ENCODE data around the gene VAMP5.
A peak's percentile ranks its signal among the peaks of the same experiment; 100 is the strongest.
"Not testable (repeated sequence)": the region's sequence is repeated elsewhere in the genome, so short reads cannot be mapped to it uniquely, and the experiment has no call there.

Gene VAMP5

DNA sequence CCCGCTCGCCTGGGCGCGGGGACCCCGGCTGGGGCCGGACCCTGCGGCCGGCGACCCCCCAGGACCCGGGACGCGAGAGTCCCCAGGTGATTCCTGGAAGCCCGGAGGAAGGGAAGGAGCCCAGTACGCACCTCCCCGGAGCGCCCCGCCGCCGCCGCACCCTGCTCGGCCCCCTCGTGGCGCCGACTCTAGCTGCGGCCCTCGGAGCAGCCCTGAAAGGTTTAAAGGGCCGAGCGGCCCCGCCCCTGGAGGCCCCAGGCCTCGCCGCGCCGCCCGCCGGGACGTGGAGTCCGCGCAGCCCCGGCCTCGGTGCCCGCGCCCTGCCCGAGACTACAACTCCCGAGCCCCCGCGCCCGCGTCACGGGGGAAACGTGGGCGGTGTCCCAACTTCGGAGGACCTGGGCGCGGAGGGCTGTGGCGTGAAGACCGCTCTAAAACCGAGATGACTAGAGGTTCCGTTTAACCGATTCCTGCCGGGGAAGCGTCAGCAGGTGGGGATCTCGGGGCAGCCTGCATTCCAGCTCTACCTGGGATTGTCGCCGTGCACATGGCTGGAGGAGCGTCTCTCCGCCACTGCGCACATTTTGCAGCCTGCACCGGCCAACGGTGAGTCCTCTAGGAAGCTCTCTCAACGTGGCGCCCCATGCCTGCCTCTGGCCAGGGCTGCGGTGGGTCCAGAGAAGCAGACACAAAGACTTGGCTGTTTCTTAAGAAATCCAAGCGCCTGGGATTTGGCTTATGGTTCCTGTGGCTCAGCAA is 18.4 kb downstream of the VAMP5 start, which contains the start of gene TMEM150A:
Gene TMEM150A (minus strand): TSS at position 223 of the 759 bp plus-strand sequence. CDS start 750 bp downstream, outside the sequence.
- H3K4me3 ChIP-seq (replicated peaks in 1 of 2; ENCODE audit: low read depth in 2 of 2, low read length in 2 of 2) = peak within 1 kb of the TSS; percentile 91 to 92
- peak; percentile 87 to 94 for DNase-seq (ENCODE audit: low read depth in 2 of 2)
- TF ChIP-seq, protein P1, sequence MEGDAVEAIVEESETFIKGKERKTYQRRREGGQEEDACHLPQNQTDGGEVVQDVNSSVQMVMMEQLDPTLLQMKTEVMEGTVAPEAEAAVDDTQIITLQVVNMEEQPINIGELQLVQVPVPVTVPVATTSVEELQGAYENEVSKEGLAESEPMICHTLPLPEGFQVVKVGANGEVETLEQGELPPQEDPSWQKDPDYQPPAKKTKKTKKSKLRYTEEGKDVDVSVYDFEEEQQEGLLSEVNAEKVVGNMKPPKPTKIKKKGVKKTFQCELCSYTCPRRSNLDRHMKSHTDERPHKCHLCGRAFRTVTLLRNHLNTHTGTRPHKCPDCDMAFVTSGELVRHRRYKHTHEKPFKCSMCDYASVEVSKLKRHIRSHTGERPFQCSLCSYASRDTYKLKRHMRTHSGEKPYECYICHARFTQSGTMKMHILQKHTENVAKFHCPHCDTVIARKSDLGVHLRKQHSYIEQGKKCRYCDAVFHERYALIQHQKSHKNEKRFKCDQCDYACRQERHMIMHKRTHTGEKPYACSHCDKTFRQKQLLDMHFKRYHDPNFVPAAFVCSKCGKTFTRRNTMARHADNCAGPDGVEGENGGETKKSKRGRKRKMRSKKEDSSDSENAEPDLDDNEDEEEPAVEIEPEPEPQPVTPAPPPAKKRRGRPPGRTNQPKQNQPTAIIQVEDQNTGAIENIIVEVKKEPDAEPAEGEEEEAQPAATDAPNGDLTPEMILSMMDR (IDR thresholded peaks at IDR 0.05; ENCODE audit: low read depth, low read length) = no peak

GRCh38 chr2:85604133-85604444 is 19.9 kb downstream of the VAMP5 start:
- H3K4me3 ChIP-seq (replicated peaks in 1 of 2; ENCODE audit: low read depth in 2 of 2, low read length in 2 of 2) = peak overlapping the region in 1 of 2 donors; percentile 24
- not testable (repeated sequence) for DNase-seq (ENCODE audit: low read depth in 2 of 2)

DNA sequence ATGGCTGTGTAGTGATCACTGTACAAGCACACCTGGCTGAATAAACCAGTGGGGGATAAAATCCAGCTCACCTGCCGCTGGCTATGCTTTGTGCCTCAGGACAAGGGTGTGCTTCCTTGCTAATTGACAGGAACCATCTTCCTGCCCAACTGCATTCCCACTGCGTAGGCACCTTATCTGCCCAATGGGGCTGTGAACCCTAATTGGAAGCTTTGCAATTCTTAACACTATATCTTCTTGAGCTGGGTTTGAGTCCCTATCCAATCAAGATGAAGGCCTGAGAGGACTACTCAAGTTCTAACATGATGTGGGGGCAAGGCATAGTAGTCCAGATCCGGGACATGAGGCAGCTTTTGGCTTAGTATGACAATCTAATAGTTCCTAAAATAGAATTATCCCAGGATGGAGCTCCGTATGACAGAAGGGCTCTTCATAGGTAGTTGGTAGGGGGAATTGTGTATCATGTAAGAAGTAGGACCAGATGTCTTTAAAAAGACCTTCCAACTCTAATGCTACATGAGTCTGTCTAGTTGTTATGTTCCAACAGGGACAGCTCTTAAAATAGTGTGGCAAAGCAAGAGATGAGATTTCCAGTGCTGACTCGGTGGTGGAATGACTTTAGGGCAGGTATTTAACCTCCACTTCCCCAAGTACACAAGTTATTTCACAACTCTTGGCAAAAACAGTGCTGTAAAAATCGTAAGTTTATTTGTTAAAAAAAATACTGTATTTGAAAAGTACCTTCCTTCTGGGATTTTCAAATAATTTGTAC is 20.5 kb downstream of the VAMP5 start:
- TF ChIP-seq, protein P1 (IDR thresholded peaks at IDR 0.05; ENCODE audit: low read depth, low read length) = no peak
- DNase-seq (ENCODE audit: low read depth in 2 of 2) = peak; percentile 40 to 49
- H3K4me3 ChIP-seq (replicated peaks in 1 of 2; ENCODE audit: low read depth in 2 of 2, low read length in 2 of 2) = no peak overlapping the region

DNA sequence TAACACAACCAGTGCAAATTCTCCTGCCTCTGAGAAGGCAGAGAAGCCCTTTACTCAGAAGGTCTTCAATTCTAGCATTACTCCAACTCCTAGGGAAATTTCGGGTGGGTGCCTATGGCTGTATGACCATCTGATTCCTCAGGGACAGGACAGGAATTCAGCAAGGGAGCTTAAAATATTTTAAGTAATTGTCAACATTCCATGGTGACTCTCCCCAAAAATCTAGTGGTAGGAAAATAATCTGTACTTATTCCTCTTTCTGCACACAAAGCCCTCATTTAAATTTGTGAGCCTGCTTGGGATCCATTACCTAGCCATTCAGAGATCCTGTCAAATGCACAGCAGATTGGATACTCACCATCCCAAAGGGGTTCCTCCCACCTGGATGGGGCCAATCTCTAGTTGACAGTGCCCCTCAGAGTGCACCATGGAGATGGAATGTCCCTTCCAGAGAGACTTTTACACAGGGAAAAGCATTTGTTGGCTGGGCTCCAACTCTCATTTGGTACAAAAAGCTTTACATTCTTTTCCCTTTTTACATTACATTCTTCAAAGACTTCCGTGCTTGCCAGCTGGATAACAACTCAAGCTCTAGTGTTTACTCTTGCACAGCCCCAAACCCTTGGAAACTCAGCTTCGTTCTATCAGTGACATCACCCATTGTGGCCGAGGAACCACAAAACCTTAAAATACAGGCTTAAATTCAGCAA is 21.3 kb downstream of the VAMP5 start:
- no peak overlapping the region for H3K4me3 ChIP-seq (replicated peaks in 1 of 2; ENCODE audit: low read depth in 2 of 2, low read length in 2 of 2)
- TF ChIP-seq, protein P1 (IDR thresholded peaks at IDR 0.05; ENCODE audit: low read depth, low read length) = no peak
- peak; percentile 91 to 92 for DNase-seq (ENCODE audit: low read depth in 2 of 2)

GRCh38 chr2:85606116-85606455 is 21.9 kb downstream of the VAMP5 start:
- no peak overlapping the region for H3K4me3 ChIP-seq (replicated peaks in 1 of 2; ENCODE audit: low read depth in 2 of 2, low read length in 2 of 2)
- TF ChIP-seq, protein P1 (IDR thresholded peaks at IDR 0.05; ENCODE audit: low read depth, low read length) = no peak
- DNase-seq (ENCODE audit: low read depth in 2 of 2) = no peak

DNA sequence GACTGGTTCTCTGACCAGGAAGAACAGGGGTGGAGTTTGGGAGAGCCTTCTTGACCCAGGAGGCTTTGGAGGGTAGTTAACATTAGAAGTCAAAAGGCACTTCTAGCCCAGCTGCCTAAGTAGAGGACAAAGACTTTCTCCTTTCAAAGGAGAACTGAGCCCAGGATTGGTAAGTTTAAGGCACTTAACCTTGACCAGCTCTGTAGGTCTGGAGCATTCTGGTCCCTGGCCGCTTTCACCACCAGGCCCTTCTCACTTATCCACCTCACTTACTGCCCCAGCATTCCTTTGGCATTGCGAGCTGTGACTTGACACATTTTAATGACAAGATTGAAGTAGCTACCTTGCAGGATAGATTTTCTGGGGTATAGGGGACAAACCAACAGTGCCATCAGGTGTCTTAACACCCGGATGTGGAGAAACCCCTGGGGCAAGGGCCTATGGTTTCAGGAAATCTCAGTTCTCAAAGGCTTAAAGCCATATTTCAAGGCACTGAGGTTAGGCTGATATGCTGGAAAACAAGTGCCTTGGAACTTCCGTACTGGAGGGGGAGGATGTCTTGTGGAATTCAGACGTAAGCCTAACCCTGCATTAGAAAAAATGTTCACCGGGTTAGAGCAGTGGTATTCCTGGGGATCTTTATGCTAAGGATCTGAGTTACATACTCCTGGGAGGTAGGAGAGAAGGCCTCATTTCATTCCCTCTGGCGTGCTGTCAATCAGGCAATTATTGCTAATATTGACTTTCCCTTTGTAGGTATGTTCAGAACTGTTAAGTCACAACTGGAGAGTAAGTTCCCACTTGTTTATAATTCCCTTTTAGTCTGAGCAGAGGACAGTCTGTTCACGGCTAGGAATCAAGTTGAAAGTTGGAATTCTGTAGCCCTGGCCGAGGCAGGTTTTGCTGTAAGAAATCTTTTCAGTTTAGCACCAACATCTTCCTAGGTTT is 23.3 kb downstream of the VAMP5 start:
- DNase-seq (ENCODE audit: low read depth in 2 of 2) = no peak
- TF ChIP-seq, protein P1 (IDR thresholded peaks at IDR 0.05; ENCODE audit: low read depth, low read length) = no peak
- H3K4me3 ChIP-seq (replicated peaks in 1 of 2; ENCODE audit: low read depth in 2 of 2, low read length in 2 of 2) = no peak overlapping the region

Measured in cardiac fibroblast (primary cell).